Transverse colon (tissue), 4 donors: ENCODE data around the gene EXOSC1. TPM values are rescaled to one million over a fixed set of nuclear protein-coding genes. Genes with fewer than 3 reads are reported as not detected.
"Not testable (repeated sequence)": the region's sequence is repeated elsewhere in the genome, so short reads cannot be mapped to it uniquely, and the experiment has no call there.

Experiments used
- DNase-seq: peaks from one replicate; pipeline ENCODE4 v3.0.0-alpha.2; 2019
- H3K27ac ChIP-seq, 4 donors: fragments of 200-600 bp; sonication (generic); 2 replicates each; pipeline ENCODE4 v1.5.1; 2016 to 2018; ENCODE audit warnings: inconsistent platforms in 4 of 4
- H3K27me3 ChIP-seq: fragments of 200-600 bp; sonication (generic); 2 replicates; pipeline ENCODE4 v1.5.1; 2017; ENCODE audit warnings: inconsistent platforms
- H3K36me3 ChIP-seq, 4 donors: fragments of 200-600 bp; sonication (generic); 2 replicates each; pipeline ENCODE4 v1.5.1; 2017 to 2019; ENCODE audit warnings: inconsistent platforms in 4 of 4
- H3K4me1 ChIP-seq, 4 donors: fragments of 200-600 bp; sonication (generic); 2 replicates each; pipeline ENCODE4 v1.5.1; 2017 to 2020; ENCODE audit warnings: inconsistent platforms in 4 of 4
- H3K4me3 ChIP-seq, 4 donors: fragments of 200-600 bp; sonication (generic); 1 replicate in 1 of 4; 2 replicates in 3 of 4; pipeline versions ENCODE4 v1.5.1 to v1.6.1; 2017 to 2019; ENCODE audit warnings: inconsistent platforms in 4 of 4
- H3K9me3 ChIP-seq, 2 donors: fragments of 200-600 bp; sonication (generic); 2 replicates each; pipeline ENCODE4 v1.5.1; 2017 to 2019; ENCODE audit warnings: inconsistent platforms in 2 of 2
- EP300 ChIP-seq: sonication (generic); formaldehyde crosslinking; IDR thresholded peaks from one replicate; pipeline ENCODE4 v1.6.1; 2017; ENCODE audit warnings: antibody characterized with exemption, low read depth
- POLR2A ChIP-seq: fragments of 450-650 bp; IDR thresholded peaks from one replicate; pipeline ENCODE4 v1.6.1; 2016; ENCODE audit warnings: antibody characterized with exemption, mild to moderate bottlenecking, moderate library complexity
- POLR2AphosphoS5 ChIP-seq, 3 donors: sonication (generic); formaldehyde crosslinking; IDR thresholded peaks; one replicate each; pipeline ENCODE4 v1.6.1; 2016; ENCODE audit warnings: antibody characterized with exemption in 3 of 3
- WGBS, 2 donors: methylation state at CpG; one replicate each; pipeline ENCODE4 v1.1.5; 2018; ENCODE audit warnings: low coverage in 1 of 2; 5-methylcytosine and 5-hydroxymethylcytosine counted together
- in situ Hi-C, 4 donors: fragments of 200-750 bp; cut with MboI; loops; one replicate each; pipeline versions ENCODE4 v1.15.0 to v1.15.1; 2017; ENCODE audit warnings: low sequenced_read_pairs in 3 of 4, low pct_ligation_motif_present in 1 of 4, low pct_unique_long_range_greater_than_20kb in 1 of 4
- intact Hi-C: fragments of 100-400 bp; cut with DNase I; formaldehyde crosslinking; loops from one replicate; pipeline ENCODE4 v1.15.1; 2023; ENCODE audit warnings: low total_unique reads
- total RNA-seq, 4 donors: library from RNA; depleted of rRNA; stranded (reverse); fragments of >200 nt; gene quantifications; one replicate each; pipeline ENCODE4 v1.1.0, GENCODE V29; 2016
- TF ChIP-seq, protein P1 (sequence below), 5 experiments: fragments of 200-600 bp in 3 of 5; fragments of 450-650 bp in 2 of 5; sonication (generic) in 3 of 5; IDR thresholded peaks; 1 replicate in 2 of 5; 2 replicates in 3 of 5; pipeline ENCODE4 v1.5.1; 2016 to 2017; ENCODE audit warnings: antibody characterized with exemption in 5 of 5, inconsistent platforms in 3 of 5, mild to moderate bottlenecking in 2 of 5, moderate library complexity in 1 of 5

Gene EXOSC1
- total RNA-seq, 4 donors from 2014 or later, result 2.6 to 315 (median 26.1) TPM

GRCh38 chr10:97481071-97481470, 35.3 kb upstream of the EXOSC1 start:
- in situ Hi-C loops, result no loop called here
- intact Hi-C loops, result no loop called here
- H3K4me3 ChIP-seq, result no peak overlapping the region
- TF ChIP-seq EP300, result no peak
- TF ChIP-seq, protein P1, sequence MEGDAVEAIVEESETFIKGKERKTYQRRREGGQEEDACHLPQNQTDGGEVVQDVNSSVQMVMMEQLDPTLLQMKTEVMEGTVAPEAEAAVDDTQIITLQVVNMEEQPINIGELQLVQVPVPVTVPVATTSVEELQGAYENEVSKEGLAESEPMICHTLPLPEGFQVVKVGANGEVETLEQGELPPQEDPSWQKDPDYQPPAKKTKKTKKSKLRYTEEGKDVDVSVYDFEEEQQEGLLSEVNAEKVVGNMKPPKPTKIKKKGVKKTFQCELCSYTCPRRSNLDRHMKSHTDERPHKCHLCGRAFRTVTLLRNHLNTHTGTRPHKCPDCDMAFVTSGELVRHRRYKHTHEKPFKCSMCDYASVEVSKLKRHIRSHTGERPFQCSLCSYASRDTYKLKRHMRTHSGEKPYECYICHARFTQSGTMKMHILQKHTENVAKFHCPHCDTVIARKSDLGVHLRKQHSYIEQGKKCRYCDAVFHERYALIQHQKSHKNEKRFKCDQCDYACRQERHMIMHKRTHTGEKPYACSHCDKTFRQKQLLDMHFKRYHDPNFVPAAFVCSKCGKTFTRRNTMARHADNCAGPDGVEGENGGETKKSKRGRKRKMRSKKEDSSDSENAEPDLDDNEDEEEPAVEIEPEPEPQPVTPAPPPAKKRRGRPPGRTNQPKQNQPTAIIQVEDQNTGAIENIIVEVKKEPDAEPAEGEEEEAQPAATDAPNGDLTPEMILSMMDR (IDR thresholded peaks at IDR 0.05), result no peak
- no peak for TF ChIP-seq POLR2AphosphoS5 (IDR thresholded peaks at IDR 0.05)
- no peak for TF ChIP-seq POLR2A
- no peak overlapping the region for H3K27ac ChIP-seq
- 95 to 100% methylated on average over 2 to 4 of the region's 4 CpGs for WGBS, 2 donors
- H3K27me3 ChIP-seq, result no peaks in the 10 kb centered on the region
- H3K9me3 ChIP-seq, result no peaks in the 10 kb centered on the region
- H3K36me3 ChIP-seq, result peaks cover 0 to 45% (median 20%) of the 10 kb centered on the region in 4 donors
- DNase-seq, result no peak
- peaks cover 0 to 3% (median 0%) of the 10 kb centered on the region in 4 donors for H3K4me1 ChIP-seq

DNA sequence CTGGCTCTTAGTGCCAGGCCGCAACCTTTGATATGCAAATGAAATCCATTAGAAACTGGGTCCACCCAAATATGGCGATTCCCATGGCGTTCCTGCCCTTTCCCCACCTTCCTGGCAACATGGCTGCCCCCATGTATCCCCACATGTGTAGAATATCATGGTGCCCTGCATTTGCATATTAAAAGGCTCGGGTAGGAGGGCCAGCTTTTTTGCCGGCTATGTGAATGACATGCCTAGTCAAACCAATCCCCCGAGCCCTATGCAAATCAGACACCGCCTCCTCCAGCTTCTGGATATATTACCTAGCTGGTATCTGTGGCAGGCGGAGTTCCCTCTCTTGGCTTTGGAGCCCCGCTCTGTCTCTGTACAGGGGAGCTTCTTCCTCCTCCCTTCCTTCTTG, 34.1 kb upstream of the EXOSC1 start:
- 85 to 88% methylated on average over 5 to 9 of the region's 9 CpGs for WGBS, 2 donors
- Histone ChIP-seq H3K9me3 (no peaks in the 10 kb centered on the region), H3K36me3 (peaks cover 0 to 56% (median 24%) of the 10 kb centered on the region in 4 donors), H3K27me3 (no peaks in the 10 kb centered on the region), H3K27ac (no peak overlapping the region), H3K4me1 (no peaks in the 10 kb centered on the region), H3K4me3 (no peak overlapping the region)
- in situ Hi-C loops (no loop called here), intact Hi-C loops (no loop called here)
- TF ChIP-seq EP300, result no peak
- no peak for TF ChIP-seq POLR2A
- TF ChIP-seq, protein P1 (IDR thresholded peaks at IDR 0.05), result no peak
- no peak for TF ChIP-seq POLR2AphosphoS5 (IDR thresholded peaks at IDR 0.05)
- no peak for DNase-seq

DNA sequence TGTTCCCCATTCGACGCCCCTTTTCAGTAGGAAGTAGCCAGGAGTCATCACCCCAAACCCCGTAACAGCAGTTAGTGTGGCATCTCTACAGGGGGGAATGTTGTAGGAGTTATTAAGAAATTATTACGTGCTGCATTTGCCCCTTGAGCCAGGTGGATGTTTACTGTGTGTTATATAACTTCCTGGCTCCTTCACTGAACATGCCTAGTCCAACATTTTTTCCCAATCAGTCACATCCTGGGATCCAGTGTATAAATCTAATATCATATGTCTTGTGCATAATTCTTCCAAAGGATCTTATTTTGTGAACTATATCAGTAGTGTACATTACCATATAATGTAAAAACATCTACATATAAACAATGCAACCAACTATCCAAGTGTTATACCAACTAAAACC, 33.6 kb upstream of the EXOSC1 start:
- intact Hi-C loops, H3K4me1 ChIP-seq, DNase-seq, H3K4me3 ChIP-seq, in situ Hi-C loops, H3K27me3 ChIP-seq, H3K27ac ChIP-seq, H3K9me3 ChIP-seq: not testable (repeated sequence)
- 85% methylated on average over 4 of the region's 4 CpGs; no CpG with 5 or more reads in 1 of the 2 donors for WGBS, 2 donors
- peaks cover 0 to 60% (median 24%) of the 10 kb centered on the region in 4 donors for H3K36me3 ChIP-seq

DNA sequence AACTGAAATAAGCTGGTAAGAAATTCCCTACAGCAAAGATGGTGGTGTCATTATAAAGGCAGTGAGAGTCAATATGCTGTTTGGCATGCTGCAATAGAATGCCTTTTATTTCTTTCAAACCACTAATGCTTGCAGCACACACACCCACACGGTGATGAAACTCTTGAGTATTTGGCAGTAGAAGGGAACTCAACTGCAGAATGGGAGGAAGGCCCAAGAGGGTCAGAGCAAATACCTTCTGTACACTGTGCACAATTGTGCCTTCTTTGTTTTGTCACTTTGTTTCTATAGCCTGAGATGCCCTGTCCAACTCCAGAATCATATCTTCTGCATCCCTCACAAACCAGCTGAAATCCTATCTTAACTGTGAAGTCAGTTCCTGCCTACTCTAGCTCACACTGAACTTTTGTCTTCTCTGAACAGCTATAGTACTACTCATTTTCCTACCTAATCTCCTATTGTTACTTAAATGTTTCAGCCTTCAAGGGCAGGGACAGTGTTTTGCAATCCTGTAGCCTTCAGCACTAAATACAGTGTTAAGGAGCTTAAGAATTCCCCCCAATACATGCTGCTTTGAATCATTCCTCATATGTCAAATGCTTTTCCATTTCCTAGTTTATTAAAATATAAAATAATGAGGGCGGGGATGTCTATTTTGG, 30.3 kb upstream of the EXOSC1 start:
- intact Hi-C loops (no loop called here), in situ Hi-C loops (no loop called here)
- no peak for DNase-seq
- peaks cover 0 to 77% (median 38%) of the 10 kb centered on the region in 4 donors for H3K36me3 ChIP-seq
- no peaks in the 10 kb centered on the region for H3K9me3 ChIP-seq
- 85 to 88% methylated on average over 1 to 2 of the region's 2 CpGs for WGBS, 2 donors
- no peaks in the 10 kb centered on the region for H3K4me1 ChIP-seq
- no peak overlapping the region for H3K27ac ChIP-seq
- H3K27me3 ChIP-seq, result no peaks in the 10 kb centered on the region
- H3K4me3 ChIP-seq, result no peak overlapping the region
- TF ChIP-seq EP300 (no peak), POLR2AphosphoS5 (IDR thresholded peaks at IDR 0.05) (no peak), POLR2A (no peak)
- TF ChIP-seq, protein P1 (IDR thresholded peaks at IDR 0.05), result no peak

DNA sequence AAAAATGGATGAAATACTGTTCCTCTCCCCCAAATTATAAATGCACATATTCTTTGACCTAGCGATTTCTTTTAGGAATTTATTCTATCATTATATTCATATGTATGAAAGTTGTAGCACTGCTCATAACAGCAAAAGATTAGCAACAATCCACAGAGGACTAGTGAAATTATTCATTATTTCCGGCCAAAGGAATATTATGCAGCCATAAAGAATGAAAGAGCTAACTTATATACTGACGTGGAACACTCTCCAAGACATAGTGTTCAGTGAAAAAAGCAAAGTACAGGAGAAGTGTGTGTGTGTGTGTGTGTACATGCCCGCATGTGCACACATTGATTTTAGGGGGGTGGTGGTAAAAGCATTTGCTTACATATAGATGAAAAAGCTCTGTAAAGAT, 29.1 kb upstream of the EXOSC1 start:
- no peak overlapping the region for H3K4me3 ChIP-seq
- H3K27me3 ChIP-seq, result no peaks in the 10 kb centered on the region
- no peak overlapping the region for H3K27ac ChIP-seq
- no peaks in the 10 kb centered on the region for H3K9me3 ChIP-seq
- intact Hi-C loops, result no loop called here
- in situ Hi-C loops, result no loop called here
- 96% methylated on average over 4 of the region's 4 CpGs for WGBS, 2 donors
- DNase-seq, result no peak
- TF ChIP-seq EP300 (no peak), POLR2AphosphoS5 (IDR thresholded peaks at IDR 0.05) (no peak), POLR2A (no peak)
- TF ChIP-seq, protein P1 (IDR thresholded peaks at IDR 0.05), result no peak
- peaks cover 0 to 78% (median 36%) of the 10 kb centered on the region in 4 donors for H3K36me3 ChIP-seq
- H3K4me1 ChIP-seq, result no peaks in the 10 kb centered on the region

GRCh38 chr10:97468781-97469180, 23.0 kb upstream of the EXOSC1 start:
- H3K9me3 ChIP-seq, intact Hi-C loops, H3K27me3 ChIP-seq, H3K27ac ChIP-seq, H3K4me3 ChIP-seq, H3K4me1 ChIP-seq, DNase-seq: not testable (repeated sequence)
- H3K36me3 ChIP-seq, result peaks cover 0 to 79% (median 38%) of the 10 kb centered on the region in 4 donors
- WGBS, 2 donors, result 88 to 100% methylated on average over 1 to 12 of the region's 12 CpGs
- in situ Hi-C loops, result loop anchor here in 2 of 4 donors (10.0 kb wide), 1 partner anchor 86 kb away; no protein-coding TSS in a partner anchor
